Coronary artery (tissue), 2 donors: ENCODE results near the gene CRYBA2.
A peak's percentile ranks its signal among the peaks of the same experiment; 100 is the strongest.

Source experiments
- DNase-seq: peaks from one replicate; pipeline ENCODE4 v3.0.0-alpha.2; 2017; ENCODE audit warnings: low spot score
- H3K27ac ChIP-seq, 2 donors: fragments of 200-600 bp; sonication (generic); one replicate each; pipeline ENCODE4 v1.5.1; 2016 to 2019
- H3K4me3 ChIP-seq: fragments of 200-600 bp; sonication (generic); 2 replicates; pipeline ENCODE4 v1.5.1; 2016; ENCODE audit warnings: mild to moderate bottlenecking, moderate library complexity
- TF ChIP-seq, protein P1 (sequence below): fragments of 200-600 bp; sonication (generic); IDR thresholded peaks from one replicate; pipeline ENCODE4 v1.5.1; 2019; ENCODE audit warnings: antibody characterized with exemption

The CRYBA2 gene

GRCh38 chr2:218960309-218961165 is 32.7 kb downstream of the CRYBA2 start:
- peak overlapping the region; percentile 62 for H3K4me3 ChIP-seq
- TF ChIP-seq, protein P1, sequence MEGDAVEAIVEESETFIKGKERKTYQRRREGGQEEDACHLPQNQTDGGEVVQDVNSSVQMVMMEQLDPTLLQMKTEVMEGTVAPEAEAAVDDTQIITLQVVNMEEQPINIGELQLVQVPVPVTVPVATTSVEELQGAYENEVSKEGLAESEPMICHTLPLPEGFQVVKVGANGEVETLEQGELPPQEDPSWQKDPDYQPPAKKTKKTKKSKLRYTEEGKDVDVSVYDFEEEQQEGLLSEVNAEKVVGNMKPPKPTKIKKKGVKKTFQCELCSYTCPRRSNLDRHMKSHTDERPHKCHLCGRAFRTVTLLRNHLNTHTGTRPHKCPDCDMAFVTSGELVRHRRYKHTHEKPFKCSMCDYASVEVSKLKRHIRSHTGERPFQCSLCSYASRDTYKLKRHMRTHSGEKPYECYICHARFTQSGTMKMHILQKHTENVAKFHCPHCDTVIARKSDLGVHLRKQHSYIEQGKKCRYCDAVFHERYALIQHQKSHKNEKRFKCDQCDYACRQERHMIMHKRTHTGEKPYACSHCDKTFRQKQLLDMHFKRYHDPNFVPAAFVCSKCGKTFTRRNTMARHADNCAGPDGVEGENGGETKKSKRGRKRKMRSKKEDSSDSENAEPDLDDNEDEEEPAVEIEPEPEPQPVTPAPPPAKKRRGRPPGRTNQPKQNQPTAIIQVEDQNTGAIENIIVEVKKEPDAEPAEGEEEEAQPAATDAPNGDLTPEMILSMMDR, result no peak
- no peak for DNase-seq
- no peak overlapping the region for H3K27ac ChIP-seq

GRCh38 chr2:218959761-218960308 is 33.4 kb downstream of the CRYBA2 start:
- no peak for DNase-seq
- TF ChIP-seq, protein P1, result no peak
- H3K27ac ChIP-seq, result no peak overlapping the region
- peak overlapping the region; percentile 62 for H3K4me3 ChIP-seq

DNA sequence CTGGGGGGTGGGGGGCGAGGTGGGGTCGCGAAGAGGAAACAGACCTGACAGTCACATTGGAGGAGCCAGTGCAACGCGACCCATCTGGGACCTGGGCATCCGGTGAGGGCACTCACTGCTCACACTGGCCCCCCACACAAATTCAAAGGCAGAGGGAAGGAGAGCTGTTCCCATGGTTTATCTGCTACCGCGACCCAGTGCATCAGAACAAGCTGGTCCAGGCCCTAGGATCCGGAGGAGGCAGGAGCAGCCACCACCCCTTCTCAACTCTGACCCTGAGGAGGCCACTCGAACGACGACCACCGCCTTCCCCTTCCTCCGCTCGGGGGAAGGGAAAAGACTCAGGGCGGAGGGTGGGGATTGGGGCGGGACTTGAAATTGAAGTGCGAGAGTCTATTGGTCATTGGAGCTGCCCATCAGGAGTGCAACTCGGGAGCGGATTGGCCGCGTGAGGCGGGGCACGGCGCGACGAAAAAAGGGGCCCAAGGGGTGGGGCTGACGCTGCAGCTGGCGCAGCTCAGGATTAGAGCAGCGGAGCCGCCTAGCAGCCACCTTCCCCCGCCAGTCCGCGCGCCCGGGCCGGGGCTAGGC is 34.0 kb downstream of the CRYBA2 start, which contains the start of gene CDK5R2:
Gene CDK5R2, plus strand, starts transcription at position 526 of the 591 bp plus-strand sequence. CDS start 155 bp downstream, outside the sequence.
- no peak for DNase-seq

DNA sequence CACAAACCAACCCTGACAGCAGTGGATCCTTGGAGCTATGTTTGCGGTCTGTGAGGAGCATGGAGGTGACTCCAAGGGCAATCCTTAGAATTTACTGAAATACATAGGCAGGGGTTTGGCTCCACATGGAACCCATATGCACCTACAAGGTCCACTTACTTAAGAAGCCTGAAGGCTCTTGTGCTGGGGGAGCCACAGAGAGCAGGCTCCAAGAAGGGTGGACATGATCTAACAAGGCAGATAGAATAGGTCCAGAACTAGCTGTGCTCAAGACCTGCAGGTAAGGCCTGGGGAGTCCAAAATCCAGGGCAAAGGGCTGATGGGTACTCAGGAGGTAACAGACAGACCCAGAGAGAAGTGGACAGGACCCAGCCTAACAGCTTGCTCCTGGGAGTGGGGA is 34.9 kb downstream of the CRYBA2 start:
- H3K27ac ChIP-seq, result no peak overlapping the region
- H3K4me3 ChIP-seq, result no peak overlapping the region
- DNase-seq, result no peak
- TF ChIP-seq, protein P1, result no peak

More for the DNA sequence above, 34.0 kb downstream of the CRYBA2 start, which contains the start of gene CDK5R2:
- Histone ChIP-seq H3K27ac (no peak within 1 kb of the TSS), H3K4me3 (peak within 1 kb of the TSS; percentile 62)
- TF ChIP-seq, protein P1, result no peak

GRCh38 chr2:218957671-218958070 is 35.6 kb downstream of the CRYBA2 start:
- no peak for DNase-seq
- H3K27ac ChIP-seq, result no peak overlapping the region
- TF ChIP-seq, protein P1, result no peak
- H3K4me3 ChIP-seq, result no peak overlapping the region

DNA sequence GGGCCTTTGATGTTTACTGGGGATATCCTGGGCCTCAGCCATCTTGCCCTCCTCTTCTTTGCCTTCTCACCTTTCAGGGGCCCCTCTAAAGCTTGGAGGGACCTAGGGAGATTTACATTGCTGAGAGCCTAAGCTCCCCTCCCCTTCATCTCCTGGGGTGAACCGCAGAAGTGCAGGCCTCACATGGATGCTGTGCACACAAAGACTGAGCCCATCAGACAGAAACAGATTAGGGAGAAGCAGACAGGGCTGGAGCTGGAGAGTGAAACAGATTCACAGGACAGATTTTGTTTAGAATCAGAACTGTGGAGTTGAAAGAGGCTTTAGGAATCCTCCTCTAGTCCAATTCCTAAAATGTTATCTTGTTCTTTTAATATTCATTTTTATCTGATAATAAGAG is 37.2 kb downstream of the CRYBA2 start:
- Histone ChIP-seq H3K27ac (no peak overlapping the region), H3K4me3 (no peak overlapping the region)
- TF ChIP-seq, protein P1, result no peak
- no peak for DNase-seq
